Effector memory CD8-positive, alpha-beta T cell (primary cell): ENCODE measurements around the gene GPC6.

Experiments
- ATAC-seq: fragments of 150-1000 bp; cut with Tn5 transposase; replicated peaks from 2 replicates; pipeline ENCODE4 v1.10.0; 2021; ENCODE audit warnings: mild to moderate bottlenecking, moderate library complexity
- DNase-seq, 3 experiments: peaks; one replicate each; pipeline ENCODE4 v3.0.0; 2021
- H3K27ac Mint-ChIP-seq, 2 donors: one replicate each; pipeline ENCODE4 v1.8.0; 2022; ENCODE audit warnings: mild to moderate bottlenecking in 2 of 2, mixed read lengths in 2 of 2, moderate library complexity in 2 of 2
- H3K27me3 Mint-ChIP-seq, 2 donors: one replicate each; pipeline ENCODE4 v1.8.0; 2022; ENCODE audit warnings: mixed read lengths in 2 of 2
- H3K36me3 Mint-ChIP-seq: one replicate; pipeline ENCODE4 v1.8.0; 2022; ENCODE audit warnings: mild to moderate bottlenecking, moderate library complexity, mixed read lengths; ENCODE audit not compliant: insufficient read depth
- H3K4me1 Mint-ChIP-seq, 2 donors: one replicate each; pipeline ENCODE4 v1.8.0; 2022; ENCODE audit warnings: low read depth in 2 of 2, mixed read lengths in 2 of 2
- H3K4me3 Mint-ChIP-seq, 2 donors: one replicate each; pipeline ENCODE4 v1.8.0; 2022; ENCODE audit warnings: mild to moderate bottlenecking in 2 of 2, mixed read lengths in 2 of 2, moderate library complexity in 2 of 2
- H3K9me3 Mint-ChIP-seq, 2 donors: one replicate each; pipeline ENCODE4 v1.8.0; 2022; ENCODE audit warnings: mixed read lengths in 2 of 2

GPC6 gene

GRCh38 chr13:93751117-93751516, 524.5 kb downstream of the GPC6 start:
- Mint-ChIP-seq H3K36me3 (no peaks in the 10 kb centered on the region), H3K9me3 (no peaks in the 10 kb centered on the region), H3K27me3 (no peaks in the 10 kb centered on the region), H3K27ac (no peak overlapping the region), H3K4me1 (peaks cover 0 to 2% of the 10 kb centered on the region in 2 donors), H3K4me3 (no peak overlapping the region)
- ATAC-seq (no peak), DNase-seq (no peak)

- H3K36me3 Mint-ChIP-seq = no peaks in the 10 kb centered on the region
- peaks cover 0 to 2% of the 10 kb centered on the region in 2 donors for H3K4me1 Mint-ChIP-seq
- no peak for DNase-seq
- H3K27ac Mint-ChIP-seq = no peak overlapping the region
- H3K4me3 Mint-ChIP-seq = no peak overlapping the region
- H3K27me3 Mint-ChIP-seq = no peaks in the 10 kb centered on the region
- H3K9me3 Mint-ChIP-seq = no peaks in the 10 kb centered on the region
- ATAC-seq = no peak
Observed at GRCh38 chr13:93752541-93752940, 525.9 kb downstream of the GPC6 start.

- H3K4me3 Mint-ChIP-seq = no peak overlapping the region
- H3K27ac Mint-ChIP-seq = no peak overlapping the region
- ATAC-seq = no peak
- no peaks in the 10 kb centered on the region for H3K27me3 Mint-ChIP-seq
- H3K9me3 Mint-ChIP-seq = no peaks in the 10 kb centered on the region
- DNase-seq = no peak
- H3K4me1 Mint-ChIP-seq = peaks cover under 1 to 3% of the 10 kb centered on the region in 2 donors
- no peaks in the 10 kb centered on the region for H3K36me3 Mint-ChIP-seq
Observed at GRCh38 chr13:93753639-93754038, 527.0 kb downstream of the GPC6 start.

GRCh38 chr13:93755341-93755740, 528.7 kb downstream of the GPC6 start:
- Mint-ChIP-seq H3K27me3 (no peaks in the 10 kb centered on the region), H3K36me3 (no peaks in the 10 kb centered on the region), H3K9me3 (no peaks in the 10 kb centered on the region), H3K27ac (no peak overlapping the region), H3K4me1 (peaks cover 5 to 9% of the 10 kb centered on the region in 2 donors), H3K4me3 (no peak overlapping the region)
- ATAC-seq = no peak
- no peak for DNase-seq

GRCh38 chr13:93758575-93758974, 532.0 kb downstream of the GPC6 start:
- ATAC-seq (peak; percentile 72), DNase-seq (no peak)
- peaks cover 5 to 7% of the 10 kb centered on the region in 2 donors for H3K4me1 Mint-ChIP-seq
- no peaks in the 10 kb centered on the region for H3K27me3 Mint-ChIP-seq
- peak overlapping the region in 1 of 2 donors; percentile 9 for H3K27ac Mint-ChIP-seq
- H3K4me3 Mint-ChIP-seq = peak overlapping the region; percentile 1 to 28
- peaks cover 0 to 2% of the 10 kb centered on the region in 2 donors for H3K9me3 Mint-ChIP-seq
- H3K36me3 Mint-ChIP-seq = no peaks in the 10 kb centered on the region

- ATAC-seq (no peak), DNase-seq (no peak)
- Mint-ChIP-seq H3K4me1 (peaks cover 5 to 7% of the 10 kb centered on the region in 2 donors), H3K4me3 (no peak overlapping the region), H3K27me3 (no peaks in the 10 kb centered on the region), H3K36me3 (no peaks in the 10 kb centered on the region), H3K27ac (no peak overlapping the region), H3K9me3 (peaks cover 0 to 6% of the 10 kb centered on the region in 2 donors)
Observed at GRCh38 chr13:93762708-93763426, 536.3 kb downstream of the GPC6 start.

- Mint-ChIP-seq H3K9me3 (peaks cover 0 to 6% of the 10 kb centered on the region in 2 donors), H3K27me3 (no peaks in the 10 kb centered on the region), H3K27ac (no peak overlapping the region), H3K4me1 (no peaks in the 10 kb centered on the region), H3K4me3 (no peak overlapping the region), H3K36me3 (no peaks in the 10 kb centered on the region)
- ATAC-seq (no peak), DNase-seq (no peak)
Observed at GRCh38 chr13:93765062-93765461, 538.5 kb downstream of the GPC6 start.

- no peak overlapping the region for H3K4me3 Mint-ChIP-seq
- H3K27ac Mint-ChIP-seq = no peak overlapping the region
- DNase-seq (no peak), ATAC-seq (no peak)
- no peaks in the 10 kb centered on the region for H3K36me3 Mint-ChIP-seq
- H3K4me1 Mint-ChIP-seq = no peaks in the 10 kb centered on the region
- peaks cover 0 to 6% of the 10 kb centered on the region in 2 donors for H3K9me3 Mint-ChIP-seq
- no peaks in the 10 kb centered on the region for H3K27me3 Mint-ChIP-seq
Observed at GRCh38 chr13:93765811-93766210, 539.2 kb downstream of the GPC6 start.

GRCh38 chr13:93766719-93767118, 540.1 kb downstream of the GPC6 start:
- Mint-ChIP-seq H3K27ac (no peak overlapping the region), H3K36me3 (no peaks in the 10 kb centered on the region), H3K4me1 (no peaks in the 10 kb centered on the region), H3K4me3 (no peak overlapping the region), H3K27me3 (no peaks in the 10 kb centered on the region), H3K9me3 (peaks cover 0 to 6% of the 10 kb centered on the region in 2 donors)
- DNase-seq (no peak), ATAC-seq (no peak)

- no peak for ATAC-seq
- H3K4me3 Mint-ChIP-seq = no peak overlapping the region
- peaks cover 1 to 6% of the 10 kb centered on the region in 2 donors for H3K9me3 Mint-ChIP-seq
- no peaks in the 10 kb centered on the region for H3K4me1 Mint-ChIP-seq
- H3K36me3 Mint-ChIP-seq = no peaks in the 10 kb centered on the region
- DNase-seq = no peak
- peaks cover 0 to 3% of the 10 kb centered on the region in 2 donors for H3K27me3 Mint-ChIP-seq
- H3K27ac Mint-ChIP-seq = no peak overlapping the region
Observed at GRCh38 chr13:93767180-93767916, 540.7 kb downstream of the GPC6 start.

GRCh38 chr13:93767917-93768409, 541.4 kb downstream of the GPC6 start:
- peaks cover 3 to 6% of the 10 kb centered on the region in 2 donors for H3K9me3 Mint-ChIP-seq
- H3K4me3 Mint-ChIP-seq = no peak overlapping the region
- ATAC-seq = no peak
- no peaks in the 10 kb centered on the region for H3K4me1 Mint-ChIP-seq
- DNase-seq = no peak
- H3K27me3 Mint-ChIP-seq = peaks cover 0 to 5% of the 10 kb centered on the region in 2 donors
- no peak overlapping the region for H3K27ac Mint-ChIP-seq
- H3K36me3 Mint-ChIP-seq = no peaks in the 10 kb centered on the region

GRCh38 chr13:93769101-93769500, 542.5 kb downstream of the GPC6 start:
- no peak overlapping the region for H3K27ac Mint-ChIP-seq
- H3K27me3 Mint-ChIP-seq = peaks cover 0 to 5% of the 10 kb centered on the region in 2 donors
- H3K36me3 Mint-ChIP-seq = no peaks in the 10 kb centered on the region
- DNase-seq (no peak), ATAC-seq (no peak)
- H3K4me3 Mint-ChIP-seq = no peak overlapping the region
- H3K4me1 Mint-ChIP-seq = no peaks in the 10 kb centered on the region
- H3K9me3 Mint-ChIP-seq = peaks cover 0 to 3% of the 10 kb centered on the region in 2 donors

- no peaks in the 10 kb centered on the region for H3K36me3 Mint-ChIP-seq
- H3K27me3 Mint-ChIP-seq = peaks cover 0 to 5% of the 10 kb centered on the region in 2 donors
- no peak for DNase-seq
- no peak overlapping the region for H3K4me3 Mint-ChIP-seq
- no peak for ATAC-seq
- H3K27ac Mint-ChIP-seq = no peak overlapping the region
- peaks cover 0 to 3% of the 10 kb centered on the region in 2 donors for H3K9me3 Mint-ChIP-seq
- no peaks in the 10 kb centered on the region for H3K4me1 Mint-ChIP-seq
Observed at GRCh38 chr13:93769607-93770006, 543.0 kb downstream of the GPC6 start.

GRCh38 chr13:93771227-93771626, 544.6 kb downstream of the GPC6 start:
- Mint-ChIP-seq H3K9me3 (peaks cover 0 to 3% of the 10 kb centered on the region in 2 donors), H3K36me3 (no peaks in the 10 kb centered on the region), H3K4me3 (no peak overlapping the region), H3K27me3 (peaks cover 0 to 5% of the 10 kb centered on the region in 2 donors), H3K4me1 (no peaks in the 10 kb centered on the region), H3K27ac (no peak overlapping the region)
- DNase-seq = no peak
- ATAC-seq = no peak
